Keratinocyte (primary cell): ENCODE measurements around the gene ZMYND8.

ENCODE experiments used
- CTCF ChIP-seq, 3 experiments: IDR thresholded peaks in 1 of 3; conservative IDR thresholded peaks in 1 of 3; optimal IDR thresholded peaks in 1 of 3; 2 replicates in 2 of 3; 3 replicates in 1 of 3; pipeline versions ENCODE3 to v1.5.1; 2011; ENCODE audit warnings: low read length in 3 of 3, mild to moderate bottlenecking in 3 of 3, moderate library complexity in 2 of 3, control low read depth in 1 of 3, inconsistent platforms in 1 of 3; ENCODE audit not compliant: insufficient read depth in 2 of 3; ENCODE audit errors: extremely low read depth in 1 of 3
- EZH2 ChIP-seq: IDR thresholded peaks from one replicate; pipeline ENCODE4 v1.6.1; 2012; ENCODE audit warnings: inconsistent platforms, mild to moderate bottlenecking, low read length, moderate library complexity

GRCh38 chr20:47310729-47311128 is 45.8 kb downstream of the ZMYND8 start:
- no peak for TF ChIP-seq EZH2
- TF ChIP-seq CTCF (optimal IDR thresholded peaks at IDR 0.05 in 1 of 3, IDR thresholded peaks at IDR 0.05 in 1 of 3, conservative IDR thresholded peaks at IDR 0.05 in 1 of 3; ENCODE audit: extremely low read depth in 1 of 3, insufficient read depth in 2 of 3, low read length in 3 of 3) = no peak
